Neural progenitor cell (in vitro differentiated cells): Measurements from ENCODE around the gene CAPRIN1.

Source experiments
- CTCF ChIP-seq: fragments of 200-600 bp; sonication (generic); IDR thresholded peaks from 2 replicates; pipeline ENCODE4 v1.5.1; 2017; ENCODE audit warnings: antibody characterized with exemption, mild to moderate bottlenecking
- EZH2 ChIP-seq: fragments of 200-600 bp; sonication (generic); IDR thresholded peaks from 2 replicates; pipeline ENCODE4 v1.6.1; 2017; ENCODE audit warnings: antibody characterized with exemption, mild to moderate bottlenecking, moderate library complexity

- TF ChIP-seq CTCF (no peak), EZH2 (no peak)
Measured at GRCh38 chr11:34148504-34149165, 97.1 kb downstream of the CAPRIN1 start.
